Parathyroid adenoma (tissue), 2 donors: ENCODE measurements around the gene MYO5B.

Experiments
- H2AFZ ChIP-seq: fragments of 300-600 bp; sonication (generic); one replicate; pipeline ENCODE4 v1.7.0; 2017; ENCODE audit warnings: antibody characterized with exemption, mild to moderate bottlenecking
- H3K27ac ChIP-seq: fragments of 300-600 bp; sonication (generic); one replicate; pipeline ENCODE4 v1.7.0; 2017
- H3K27me3 ChIP-seq: fragments of 300-600 bp; sonication (generic); one replicate; pipeline ENCODE4 v1.7.0; 2017; ENCODE audit warnings: low read length; ENCODE audit not compliant: control insufficient read depth, insufficient read depth
- H3K36me3 ChIP-seq: fragments of 300-600 bp; sonication (generic); one replicate; pipeline ENCODE4 v1.7.0; 2017; ENCODE audit warnings: low read length; ENCODE audit not compliant: control insufficient read depth, insufficient read depth
- H3K4me1 ChIP-seq: fragments of 300-600 bp; sonication (generic); one replicate; pipeline ENCODE4 v1.7.0; 2017; ENCODE audit warnings: control low read depth
- H3K4me2 ChIP-seq: fragments of 300-600 bp; sonication (generic); one replicate; pipeline ENCODE4 v1.7.0; 2017; ENCODE audit warnings: low read length
- H3K4me3 ChIP-seq: fragments of 300-600 bp; sonication (generic); one replicate; pipeline ENCODE4 v1.7.0; 2017; ENCODE audit warnings: low read depth, low read length
- H3K79me2 ChIP-seq: fragments of 300-600 bp; sonication (generic); one replicate; pipeline ENCODE4 v1.7.0; 2017; ENCODE audit warnings: control low read depth
- H3K9ac ChIP-seq: fragments of 300-600 bp; sonication (generic); one replicate; pipeline ENCODE4 v1.7.0; 2017; ENCODE audit warnings: mild to moderate bottlenecking
- H3K9me3 ChIP-seq: fragments of 300-600 bp; sonication (generic); one replicate; pipeline ENCODE4 v1.7.0; 2017; ENCODE audit warnings: low read length; ENCODE audit not compliant: control insufficient read depth
- TF ChIP-seq, protein P1 (sequence below): fragments of 300-600 bp; sonication (generic); IDR thresholded peaks from one replicate; pipeline ENCODE4 v1.7.0; 2017; ENCODE audit warnings: antibody characterized with exemption, mild to moderate bottlenecking
- donor health status: primary hyperparathyroidism.

The MYO5B gene

DNA sequence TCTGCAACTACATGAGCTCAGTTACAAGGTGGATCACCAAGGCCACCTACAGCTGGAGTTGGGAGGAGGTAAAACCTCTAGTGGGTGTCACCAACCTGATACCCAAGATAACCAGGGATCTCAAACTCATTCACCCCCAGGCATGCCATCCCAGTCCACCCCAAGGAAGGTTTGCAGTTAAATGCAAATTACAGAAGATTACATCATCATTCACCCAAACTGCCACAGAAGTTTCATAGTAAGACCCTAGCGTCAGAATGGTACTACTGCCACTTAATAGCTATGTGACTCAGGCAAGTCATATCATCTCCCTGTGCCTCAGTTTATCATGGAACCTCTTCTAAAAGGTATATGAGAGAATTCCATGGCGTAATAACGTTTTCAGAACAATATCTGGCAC is 111.2 kb downstream of the MYO5B start:
- no peaks in the 10 kb centered on the region for H3K9me3 ChIP-seq
- no peak overlapping the region for H3K27ac ChIP-seq
- no peaks in the 10 kb centered on the region for H3K36me3 ChIP-seq
- H2AFZ ChIP-seq, result no peak overlapping the region
- no peak overlapping the region for H3K9ac ChIP-seq
- H3K27me3 ChIP-seq, result no peaks in the 10 kb centered on the region
- TF ChIP-seq, protein P1, sequence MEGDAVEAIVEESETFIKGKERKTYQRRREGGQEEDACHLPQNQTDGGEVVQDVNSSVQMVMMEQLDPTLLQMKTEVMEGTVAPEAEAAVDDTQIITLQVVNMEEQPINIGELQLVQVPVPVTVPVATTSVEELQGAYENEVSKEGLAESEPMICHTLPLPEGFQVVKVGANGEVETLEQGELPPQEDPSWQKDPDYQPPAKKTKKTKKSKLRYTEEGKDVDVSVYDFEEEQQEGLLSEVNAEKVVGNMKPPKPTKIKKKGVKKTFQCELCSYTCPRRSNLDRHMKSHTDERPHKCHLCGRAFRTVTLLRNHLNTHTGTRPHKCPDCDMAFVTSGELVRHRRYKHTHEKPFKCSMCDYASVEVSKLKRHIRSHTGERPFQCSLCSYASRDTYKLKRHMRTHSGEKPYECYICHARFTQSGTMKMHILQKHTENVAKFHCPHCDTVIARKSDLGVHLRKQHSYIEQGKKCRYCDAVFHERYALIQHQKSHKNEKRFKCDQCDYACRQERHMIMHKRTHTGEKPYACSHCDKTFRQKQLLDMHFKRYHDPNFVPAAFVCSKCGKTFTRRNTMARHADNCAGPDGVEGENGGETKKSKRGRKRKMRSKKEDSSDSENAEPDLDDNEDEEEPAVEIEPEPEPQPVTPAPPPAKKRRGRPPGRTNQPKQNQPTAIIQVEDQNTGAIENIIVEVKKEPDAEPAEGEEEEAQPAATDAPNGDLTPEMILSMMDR, result no peak
- no peaks in the 10 kb centered on the region for H3K4me1 ChIP-seq
- no peak overlapping the region for H3K4me3 ChIP-seq
- peaks cover 11% of the 10 kb centered on the region for H3K79me2 ChIP-seq
- no peak overlapping the region for H3K4me2 ChIP-seq

DNA sequence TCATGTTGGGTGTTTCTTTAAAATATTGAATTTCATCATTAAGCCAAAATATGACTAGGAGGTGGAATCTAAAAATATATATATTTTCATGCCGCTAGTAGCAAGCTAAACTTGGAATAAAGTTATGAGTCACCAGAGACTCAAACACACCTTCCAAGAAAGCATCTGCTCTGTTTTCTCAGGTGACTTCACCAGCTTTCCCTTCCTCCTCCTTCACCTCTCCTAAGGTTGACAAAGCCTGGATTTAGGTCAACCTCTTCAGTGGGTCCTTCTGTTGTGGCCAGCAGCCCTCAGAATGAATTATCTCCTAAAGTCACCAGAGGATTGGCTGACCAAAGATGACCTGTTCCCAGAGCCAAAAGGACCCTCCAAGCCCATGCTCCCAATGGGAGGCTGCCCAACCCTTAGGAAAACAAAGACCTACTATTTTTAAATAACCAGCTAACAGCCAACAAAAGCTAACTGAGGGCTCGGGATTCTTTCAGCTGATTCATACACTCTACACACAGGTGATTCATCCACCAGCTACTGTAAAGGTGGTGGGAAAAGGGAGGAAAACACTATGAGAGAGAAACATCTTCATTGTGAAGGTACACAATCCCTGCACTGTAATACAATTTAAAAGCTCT is 113.9 kb downstream of the MYO5B start:
- peaks cover 9% of the 10 kb centered on the region for H3K79me2 ChIP-seq
- H3K9me3 ChIP-seq, result no peaks in the 10 kb centered on the region
- H3K27me3 ChIP-seq, result no peaks in the 10 kb centered on the region
- no peak overlapping the region for H3K27ac ChIP-seq
- H3K9ac ChIP-seq, result no peak overlapping the region
- no peaks in the 10 kb centered on the region for H3K4me1 ChIP-seq
- TF ChIP-seq, protein P1, result no peak
- no peak overlapping the region for H2AFZ ChIP-seq
- H3K36me3 ChIP-seq, result no peaks in the 10 kb centered on the region
- no peak overlapping the region for H3K4me3 ChIP-seq
- H3K4me2 ChIP-seq, result no peak overlapping the region

- no peak overlapping the region for H3K4me3 ChIP-seq
- H3K79me2 ChIP-seq, result peaks cover 14% of the 10 kb centered on the region
- TF ChIP-seq, protein P1, result no peak
- no peaks in the 10 kb centered on the region for H3K4me1 ChIP-seq
- H3K36me3 ChIP-seq, result no peaks in the 10 kb centered on the region
- H3K9me3 ChIP-seq, result no peaks in the 10 kb centered on the region
- H2AFZ ChIP-seq, result no peak overlapping the region
- no peak overlapping the region for H3K4me2 ChIP-seq
- H3K9ac ChIP-seq, result no peak overlapping the region
- H3K27ac ChIP-seq, result no peak overlapping the region
- no peaks in the 10 kb centered on the region for H3K27me3 ChIP-seq
These were observed 114.6 kb downstream of the MYO5B start for GRCh38 chr18:50080316-50080715.

DNA sequence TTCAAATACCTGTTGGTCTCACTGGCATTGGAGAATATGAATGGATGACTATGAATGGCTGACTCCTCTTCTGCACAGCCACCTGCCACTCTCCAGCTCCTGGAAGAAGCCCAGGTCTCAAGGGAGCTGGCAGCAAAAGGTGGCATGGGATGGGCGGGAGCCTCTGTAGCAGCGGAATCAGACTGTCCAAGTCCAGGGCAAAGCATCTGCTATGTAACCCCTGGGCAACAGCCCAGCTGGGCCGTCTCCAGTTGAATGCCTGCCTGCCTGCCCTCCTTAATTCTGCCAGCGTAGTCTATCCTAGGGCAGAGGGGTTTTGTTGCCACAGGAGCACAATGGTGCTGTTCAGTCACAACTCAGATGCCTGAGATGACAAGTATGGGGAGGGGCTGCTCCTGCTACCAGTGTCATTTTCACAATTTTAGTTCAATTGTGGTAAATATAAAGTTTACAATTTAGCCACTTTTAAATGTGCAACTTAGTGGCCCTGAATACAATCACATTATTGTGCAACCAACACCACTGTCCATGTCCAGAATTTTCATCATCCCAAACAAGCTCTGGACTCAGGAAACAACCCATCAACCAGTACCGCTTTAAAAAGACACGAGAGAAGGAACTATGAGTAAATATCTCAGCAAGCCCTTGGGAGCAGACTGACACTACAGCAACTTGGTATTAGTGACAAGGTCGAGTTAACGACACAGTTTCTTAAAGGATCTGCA is 115.2 kb downstream of the MYO5B start:
- Histone ChIP-seq H2AFZ (no peak overlapping the region), H3K4me2 (no peak overlapping the region), H3K9ac (no peak overlapping the region), H3K79me2 (peaks cover 14% of the 10 kb centered on the region), H3K36me3 (no peaks in the 10 kb centered on the region), H3K4me3 (no peak overlapping the region), H3K27ac (no peak overlapping the region), H3K9me3 (no peaks in the 10 kb centered on the region), H3K4me1 (no peaks in the 10 kb centered on the region), H3K27me3 (no peaks in the 10 kb centered on the region)
- TF ChIP-seq, protein P1, result no peak
